ENCODE measurements around the gene KRI1. TPM values are rescaled to one million over a fixed set of nuclear protein-coding genes. Genes with fewer than 3 reads are reported as not detected.
"Not testable (repeated sequence)": the region's sequence is repeated elsewhere in the genome, so short reads cannot be mapped to it uniquely, and the experiment has no call there.

KRI1 gene
- total and polyA plus RNA-seq, 4 donors = 4.4 to 32.5 (median 14.6) TPM

DNA sequence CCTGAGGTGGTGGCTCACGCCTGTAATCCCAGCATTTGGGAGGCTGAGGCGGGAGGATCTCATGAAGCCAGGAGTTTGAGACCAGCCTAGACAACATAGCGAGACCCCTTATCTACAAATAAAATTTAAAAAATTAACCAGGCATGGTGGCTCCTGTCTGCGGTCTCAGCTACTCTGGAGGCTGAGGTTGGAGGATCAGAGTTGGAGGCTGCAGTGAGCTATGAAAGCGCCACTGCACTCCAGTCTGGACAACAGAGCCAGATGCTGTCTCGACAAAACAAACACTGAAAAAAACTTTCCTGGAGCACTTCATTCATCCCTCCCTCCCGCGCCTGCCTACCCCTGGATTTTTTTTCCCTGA lies 22.8 kb downstream of the KRI1 start:
- no peaks in the 10 kb centered on the region for H3K9me3 ChIP-seq (ENCODE audit: control insufficient read depth, insufficient read depth, low read length)
- DNase-seq (ENCODE audit: low read depth in 4 of 6, low spot score in 6 of 6) = no peak
- H3K36me3 ChIP-seq (ENCODE audit: control insufficient read depth, insufficient read depth, low read length) = peaks cover 24% of the 10 kb centered on the region
- H3K27me3 ChIP-seq (ENCODE audit: control insufficient read depth, insufficient read depth, low read length) = no peaks in the 10 kb centered on the region
- 53% methylated on average over 5 of the region's 8 CpGs for WGBS (ENCODE audit: insufficient coverage)
- no peak overlapping the region for H3K27ac ChIP-seq (ENCODE audit: low read depth, low read length)
- H3K4me3 ChIP-seq (ENCODE audit: low read depth, low read length) = peak overlapping the region; percentile 68
- H3K4me1 ChIP-seq (ENCODE audit: control insufficient read depth, insufficient read depth, low read length) = peaks cover 22% of the 10 kb centered on the region

DNA sequence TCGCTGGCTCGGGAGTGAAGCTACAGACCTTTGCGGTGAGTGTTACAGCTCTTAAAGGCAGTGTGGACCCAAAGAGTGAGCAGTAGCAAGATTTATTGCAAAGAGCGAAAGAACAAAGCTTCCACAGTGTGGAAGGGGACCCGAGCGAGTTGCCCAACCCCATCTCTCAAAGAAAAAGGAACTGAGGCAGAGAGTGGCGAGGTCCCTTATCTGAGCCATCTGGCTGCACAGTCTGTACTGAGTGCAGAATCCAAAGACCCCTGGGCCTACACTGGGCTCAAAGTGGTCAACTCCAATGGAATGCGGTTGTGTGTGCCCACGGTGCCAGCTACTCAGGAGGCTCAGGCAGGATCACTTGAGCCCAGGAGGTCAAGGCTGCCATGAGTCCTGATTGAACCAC lies 26.8 kb downstream of the KRI1 start:
- H3K4me3 ChIP-seq (ENCODE audit: low read depth, low read length); H3K36me3 ChIP-seq (ENCODE audit: control insufficient read depth, insufficient read depth, low read length); H3K9me3 ChIP-seq (ENCODE audit: control insufficient read depth, insufficient read depth, low read length); H3K27me3 ChIP-seq (ENCODE audit: control insufficient read depth, insufficient read depth, low read length); H3K4me1 ChIP-seq (ENCODE audit: control insufficient read depth, insufficient read depth, low read length); H3K27ac ChIP-seq (ENCODE audit: low read depth, low read length); DNase-seq (ENCODE audit: low read depth in 4 of 6, low spot score in 6 of 6): not testable (repeated sequence)
- 63% methylated on average over 6 of the region's 9 CpGs for WGBS (ENCODE audit: insufficient coverage)

DNA sequence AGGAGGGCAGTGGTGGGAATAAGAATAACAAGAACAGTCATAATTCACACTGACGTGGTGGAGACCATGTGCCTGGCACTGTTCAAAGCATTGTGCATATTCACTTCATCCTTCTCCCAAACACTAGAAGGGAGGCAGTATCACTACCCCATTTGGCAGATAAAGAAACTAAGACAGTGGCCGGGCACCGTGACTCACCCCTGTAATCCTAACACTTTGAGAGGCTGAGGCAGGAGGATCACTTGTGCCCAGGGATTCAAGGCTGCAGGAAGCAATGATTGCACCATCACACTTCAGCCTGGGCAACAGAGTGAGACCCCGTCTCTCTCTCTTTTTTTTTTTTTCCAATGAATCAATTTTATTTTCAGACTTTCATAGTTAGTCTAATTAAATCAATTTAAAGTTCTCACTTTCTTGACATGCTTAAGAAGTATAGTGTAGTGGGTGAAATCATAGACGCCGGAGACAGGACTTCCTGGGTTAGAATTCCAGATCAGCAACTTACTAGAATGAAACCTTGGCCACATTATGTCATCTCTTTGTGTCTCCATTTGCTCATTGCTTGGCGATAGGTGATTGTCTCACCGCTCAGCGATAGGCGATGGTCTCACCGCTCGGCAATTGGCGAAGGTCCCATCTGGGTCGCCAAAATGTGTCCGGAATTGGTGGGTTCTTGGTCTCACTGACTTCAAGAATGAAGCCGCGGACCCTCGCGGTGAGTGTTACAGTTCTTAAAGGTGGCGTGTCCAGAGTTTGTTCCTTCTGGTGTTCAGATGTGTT lies 27.4 kb downstream of the KRI1 start:
- no peaks in the 10 kb centered on the region for H3K9me3 ChIP-seq (ENCODE audit: control insufficient read depth, insufficient read depth, low read length)
- H3K4me1 ChIP-seq (ENCODE audit: control insufficient read depth, insufficient read depth, low read length) = peaks cover 5% of the 10 kb centered on the region
- H3K27me3 ChIP-seq (ENCODE audit: control insufficient read depth, insufficient read depth, low read length) = no peaks in the 10 kb centered on the region
- H3K36me3 ChIP-seq (ENCODE audit: control insufficient read depth, insufficient read depth, low read length) = no peaks in the 10 kb centered on the region
- no peak overlapping the region for H3K4me3 ChIP-seq (ENCODE audit: low read depth, low read length)
- no peak for DNase-seq (ENCODE audit: low read depth in 4 of 6, low spot score in 6 of 6)
- H3K27ac ChIP-seq (ENCODE audit: low read depth, low read length) = no peak overlapping the region
- WGBS (ENCODE audit: insufficient coverage) = 86% methylated on average over 8 of the region's 20 CpGs

DNA sequence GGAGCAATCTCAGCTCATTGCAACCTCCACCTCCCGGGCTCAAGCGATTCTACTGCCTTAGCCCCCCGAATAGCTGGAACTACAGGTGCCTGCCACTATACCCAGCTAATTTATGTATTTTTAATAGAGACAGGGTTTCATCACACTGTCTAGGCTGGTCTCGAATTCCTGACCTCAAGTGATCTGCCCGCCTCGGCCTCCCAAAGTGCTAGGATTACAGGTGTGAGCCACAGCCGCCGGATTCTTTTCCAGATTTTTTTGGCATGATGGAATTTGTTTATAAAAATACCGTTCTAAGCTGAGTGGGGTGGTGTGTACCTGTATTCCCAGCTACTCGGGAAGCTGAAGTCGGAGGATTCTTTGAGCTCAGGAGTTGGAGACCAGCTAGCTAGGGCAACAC lies 28.1 kb downstream of the KRI1 start:
- no peak for DNase-seq (ENCODE audit: low read depth in 4 of 6, low spot score in 6 of 6)
- Histone ChIP-seq H3K27me3 (ENCODE audit: control insufficient read depth, insufficient read depth, low read length) (no peaks in the 10 kb centered on the region), H3K36me3 (ENCODE audit: control insufficient read depth, insufficient read depth, low read length) (no peaks in the 10 kb centered on the region), H3K9me3 (ENCODE audit: control insufficient read depth, insufficient read depth, low read length) (no peaks in the 10 kb centered on the region), H3K27ac (ENCODE audit: low read depth, low read length) (no peak overlapping the region), H3K4me1 (ENCODE audit: control insufficient read depth, insufficient read depth, low read length) (no peaks in the 10 kb centered on the region), H3K4me3 (ENCODE audit: low read depth, low read length) (no peak overlapping the region)
- 86% methylated on average over 6 of the region's 11 CpGs for WGBS (ENCODE audit: insufficient coverage)

DNA sequence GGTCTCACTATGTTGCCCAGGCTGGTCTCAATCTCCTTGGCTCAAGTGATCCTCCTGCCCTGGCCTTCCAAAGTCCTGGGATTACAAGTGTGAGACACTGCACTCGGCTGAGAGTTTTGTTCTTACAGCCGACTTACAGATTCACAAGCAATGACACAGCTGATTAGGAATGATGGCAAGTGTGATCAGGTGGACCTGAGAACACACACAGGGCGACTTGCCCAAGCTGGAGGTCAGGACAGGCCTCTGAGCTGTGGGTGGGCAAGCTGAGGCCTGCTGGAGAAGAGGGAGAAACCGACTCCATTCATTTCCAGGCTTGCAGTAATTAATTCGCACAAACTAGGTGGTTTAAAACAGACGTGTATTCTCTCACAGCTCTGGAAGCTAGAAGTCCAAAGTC lies 30.2 kb downstream of the KRI1 start:
- H3K36me3 ChIP-seq (ENCODE audit: control insufficient read depth, insufficient read depth, low read length) = no peaks in the 10 kb centered on the region
- no peak overlapping the region for H3K27ac ChIP-seq (ENCODE audit: low read depth, low read length)
- H3K27me3 ChIP-seq (ENCODE audit: control insufficient read depth, insufficient read depth, low read length) = no peaks in the 10 kb centered on the region
- no peaks in the 10 kb centered on the region for H3K4me1 ChIP-seq (ENCODE audit: control insufficient read depth, insufficient read depth, low read length)
- WGBS (ENCODE audit: insufficient coverage) = 76% methylated on average over 4 of the region's 6 CpGs
- no peaks in the 10 kb centered on the region for H3K9me3 ChIP-seq (ENCODE audit: control insufficient read depth, insufficient read depth, low read length)
- H3K4me3 ChIP-seq (ENCODE audit: low read depth, low read length) = no peak overlapping the region
- DNase-seq (ENCODE audit: low read depth in 4 of 6, low spot score in 6 of 6) = no peak

DNA sequence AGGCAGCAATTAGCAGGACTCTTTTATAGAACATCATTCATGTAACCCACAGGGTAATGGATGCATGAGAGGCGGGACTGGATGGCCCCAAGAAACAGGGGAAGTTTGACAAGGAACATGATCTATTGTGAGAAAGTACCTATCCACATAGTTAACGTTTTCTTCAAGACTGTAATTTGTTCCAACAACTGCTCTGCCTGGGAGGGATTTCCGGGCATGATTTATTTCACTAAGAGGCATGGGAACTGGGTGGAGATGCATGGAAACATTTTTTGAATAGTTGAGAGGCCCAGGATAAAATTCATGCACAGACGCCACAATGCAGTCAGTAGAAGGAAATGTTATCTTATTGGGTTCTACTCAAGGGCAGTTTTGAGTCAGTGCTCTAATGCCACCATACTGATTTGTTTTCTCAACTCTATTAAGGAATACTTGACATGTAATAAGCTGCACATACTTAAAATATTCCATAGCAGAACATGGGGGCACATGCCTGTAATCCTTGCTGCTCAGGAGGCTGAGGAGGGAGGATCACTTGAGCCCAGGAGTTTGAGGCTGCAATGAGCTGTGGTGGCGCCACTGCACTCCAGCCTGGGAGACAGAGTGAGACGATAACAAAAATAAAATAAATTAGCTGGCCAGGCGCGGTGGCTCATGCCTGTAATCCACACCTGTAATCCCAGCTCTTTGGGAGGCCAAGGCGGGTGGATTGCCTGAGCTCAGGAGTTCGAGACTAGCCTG lies 32.0 kb downstream of the KRI1 start:
- no peaks in the 10 kb centered on the region for H3K4me1 ChIP-seq (ENCODE audit: control insufficient read depth, insufficient read depth, low read length)
- H3K36me3 ChIP-seq (ENCODE audit: control insufficient read depth, insufficient read depth, low read length) = no peaks in the 10 kb centered on the region
- no peak overlapping the region for H3K4me3 ChIP-seq (ENCODE audit: low read depth, low read length)
- DNase-seq (ENCODE audit: low read depth in 4 of 6, low spot score in 6 of 6) = no peak
- H3K27me3 ChIP-seq (ENCODE audit: control insufficient read depth, insufficient read depth, low read length) = no peaks in the 10 kb centered on the region
- no peak overlapping the region for H3K27ac ChIP-seq (ENCODE audit: low read depth, low read length)
- H3K9me3 ChIP-seq (ENCODE audit: control insufficient read depth, insufficient read depth, low read length) = no peaks in the 10 kb centered on the region
- WGBS (ENCODE audit: insufficient coverage) = 81% methylated on average over 4 of the region's 10 CpGs

DNA sequence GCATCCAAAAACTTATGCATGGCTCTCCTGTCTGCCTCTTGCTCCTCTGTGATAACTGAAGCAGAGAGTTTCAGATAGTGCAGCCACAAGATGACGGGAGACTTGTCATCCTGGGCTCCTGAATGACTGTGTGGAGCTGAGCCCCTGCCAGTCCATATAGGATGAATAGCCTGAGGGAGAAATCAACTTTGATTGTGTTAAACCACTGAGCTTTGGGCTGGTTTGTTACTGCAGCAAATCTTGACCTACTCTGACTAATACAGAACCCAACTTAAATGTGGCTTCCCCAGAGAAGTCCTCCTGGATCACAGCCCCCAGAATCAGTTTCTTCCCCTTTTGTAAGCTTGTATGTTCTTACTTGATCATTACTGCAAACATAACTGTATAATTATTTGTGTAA lies 33.4 kb downstream of the KRI1 start:
- no peak for DNase-seq (ENCODE audit: low read depth in 4 of 6, low spot score in 6 of 6)
- no peaks in the 10 kb centered on the region for H3K9me3 ChIP-seq (ENCODE audit: control insufficient read depth, insufficient read depth, low read length)
- H3K27me3 ChIP-seq (ENCODE audit: control insufficient read depth, insufficient read depth, low read length) = no peaks in the 10 kb centered on the region
- no peaks in the 10 kb centered on the region for H3K4me1 ChIP-seq (ENCODE audit: control insufficient read depth, insufficient read depth, low read length)
- H3K27ac ChIP-seq (ENCODE audit: low read depth, low read length) = no peak overlapping the region
- WGBS (ENCODE audit: insufficient coverage) = 90% methylated on average over 1 of the region's 1 CpG
- H3K36me3 ChIP-seq (ENCODE audit: control insufficient read depth, insufficient read depth, low read length) = no peaks in the 10 kb centered on the region
- H3K4me3 ChIP-seq (ENCODE audit: low read depth, low read length) = no peak overlapping the region

DNA sequence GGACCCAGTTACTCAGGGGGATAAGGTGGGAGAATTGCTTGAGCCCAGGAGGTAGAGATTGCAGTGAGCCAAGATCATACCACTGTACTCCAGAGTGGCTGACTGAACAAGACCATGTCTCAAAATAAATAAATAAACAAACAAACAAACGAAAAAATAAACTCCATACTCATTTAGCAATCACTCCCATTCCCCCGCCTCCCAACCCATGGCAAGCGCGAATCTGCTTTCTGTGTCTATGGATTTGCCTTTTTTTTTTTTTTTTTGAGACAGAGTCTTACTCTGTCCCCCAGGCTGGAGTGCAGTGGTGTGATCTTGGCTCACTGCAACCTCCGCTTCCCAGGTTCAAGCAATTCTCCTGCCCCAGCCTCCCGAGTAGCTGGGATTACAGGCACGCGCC lies 38.9 kb downstream of the KRI1 start:
- H3K4me1 ChIP-seq (ENCODE audit: control insufficient read depth, insufficient read depth, low read length); H3K27me3 ChIP-seq (ENCODE audit: control insufficient read depth, insufficient read depth, low read length); H3K4me3 ChIP-seq (ENCODE audit: low read depth, low read length); H3K36me3 ChIP-seq (ENCODE audit: control insufficient read depth, insufficient read depth, low read length); H3K9me3 ChIP-seq (ENCODE audit: control insufficient read depth, insufficient read depth, low read length); DNase-seq (ENCODE audit: low read depth in 4 of 6, low spot score in 6 of 6); H3K27ac ChIP-seq (ENCODE audit: low read depth, low read length): not testable (repeated sequence)
- WGBS (ENCODE audit: insufficient coverage) = 90% methylated on average over 2 of the region's 8 CpGs

DNA sequence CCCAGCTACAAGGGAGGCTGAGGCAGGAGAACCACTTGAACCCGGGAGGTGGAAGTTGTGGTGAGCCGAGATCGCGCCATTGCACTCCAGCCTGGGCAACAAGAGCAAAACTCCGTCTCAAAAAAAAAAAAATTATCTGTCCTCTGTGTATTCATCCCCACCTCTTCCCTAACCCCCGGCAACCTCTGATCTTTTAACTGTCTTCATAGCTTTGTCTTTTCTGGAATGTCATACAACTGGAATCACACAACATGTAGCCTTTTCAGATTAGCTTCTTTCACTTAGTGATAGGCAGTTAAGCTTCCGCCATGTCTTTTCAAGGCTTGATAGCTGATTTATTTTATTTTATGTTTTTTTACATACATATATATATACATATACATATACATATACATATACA lies 40.2 kb downstream of the KRI1 start:
- H3K27me3 ChIP-seq (ENCODE audit: control insufficient read depth, insufficient read depth, low read length) = peaks cover 3% of the 10 kb centered on the region
- H3K36me3 ChIP-seq (ENCODE audit: control insufficient read depth, insufficient read depth, low read length) = no peaks in the 10 kb centered on the region
- no peak for DNase-seq (ENCODE audit: low read depth in 4 of 6, low spot score in 6 of 6)
- H3K4me3 ChIP-seq (ENCODE audit: low read depth, low read length) = no peak overlapping the region
- H3K9me3 ChIP-seq (ENCODE audit: control insufficient read depth, insufficient read depth, low read length) = no peaks in the 10 kb centered on the region
- 83% methylated on average over 3 of the region's 7 CpGs for WGBS (ENCODE audit: insufficient coverage)
- H3K27ac ChIP-seq (ENCODE audit: low read depth, low read length) = no peak overlapping the region
- no peaks in the 10 kb centered on the region for H3K4me1 ChIP-seq (ENCODE audit: control insufficient read depth, insufficient read depth, low read length)

DNA sequence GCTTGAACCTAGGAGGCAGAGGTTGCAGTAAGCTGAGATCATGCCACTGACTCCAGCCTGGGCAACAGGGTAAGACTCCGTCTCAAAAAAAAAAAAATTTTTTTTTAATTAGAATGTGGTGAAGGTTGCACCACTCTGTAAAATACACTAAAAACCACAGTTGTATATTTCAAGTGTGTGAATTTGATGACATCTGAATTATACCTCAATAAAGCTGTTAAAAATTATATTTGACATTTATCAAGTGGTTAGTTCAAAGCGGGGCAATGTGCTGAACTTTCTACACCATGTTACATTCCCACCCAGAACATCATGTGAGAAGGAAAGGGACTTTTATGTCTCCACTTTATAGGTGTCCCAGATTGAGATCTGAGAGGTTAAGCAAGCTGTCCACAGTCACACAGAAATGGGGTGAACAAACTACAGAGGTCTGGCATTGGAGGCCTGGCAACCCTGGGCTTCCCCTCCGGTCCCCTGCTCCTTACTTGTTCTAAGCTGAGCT lies 42.6 kb downstream of the KRI1 start:
- H3K4me3 ChIP-seq (ENCODE audit: low read depth, low read length) = no peak overlapping the region
- H3K9me3 ChIP-seq (ENCODE audit: control insufficient read depth, insufficient read depth, low read length) = no peaks in the 10 kb centered on the region
- H3K27ac ChIP-seq (ENCODE audit: low read depth, low read length) = no peak overlapping the region
- H3K27me3 ChIP-seq (ENCODE audit: control insufficient read depth, insufficient read depth, low read length) = peaks cover 23% of the 10 kb centered on the region
- no peak for DNase-seq (ENCODE audit: low read depth in 4 of 6, low spot score in 6 of 6)
- H3K36me3 ChIP-seq (ENCODE audit: control insufficient read depth, insufficient read depth, low read length) = no peaks in the 10 kb centered on the region
- H3K4me1 ChIP-seq (ENCODE audit: control insufficient read depth, insufficient read depth, low read length) = peaks cover 4% of the 10 kb centered on the region
- 56% methylated on average over 1 of the region's 3 CpGs for WGBS (ENCODE audit: insufficient coverage)

All from spinal cord (tissue), 10 donors.